ENCODE data around the gene NFASC.
A peak's percentile ranks its signal among the peaks of the same experiment; 100 is the strongest.

The NFASC gene

GRCh38 chr1:204828352-204828850 lies 42.3 kb upstream of the NFASC start (continued):
- TF ChIP-seq ZBTB26 (tag by site-specific recombination; optimal IDR thresholded peaks at IDR 0.05) (peak; percentile 70), ZBTB49 (tag by site-specific recombination; IDR thresholded peaks at IDR 0.05; ENCODE audit: low read depth) (no peak), TCF7L2 (IDR thresholded peaks at IDR 0.05; ENCODE audit: borderline replicate concordance, low read depth, low read length) (no peak), SP3 (tag by site-specific recombination; IDR thresholded peaks at IDR 0.05) (no peak), ZNF561 (tag by site-specific recombination; IDR thresholded peaks at IDR 0.05; ENCODE audit: borderline replicate concordance) (peak; percentile 68; the same call in 1 of the 2 replicates), ZNF266 (tag by site-specific recombination; IDR thresholded peaks at IDR 0.05; ENCODE audit: low read depth) (no peak), GLIS1 (tag by site-specific recombination; IDR thresholded peaks at IDR 0.05) (peak; percentile 66; the same call in 1 of the 2 replicates), ZNF202 (tag by site-specific recombination; IDR thresholded peaks at IDR 0.05; ENCODE audit: borderline replicate concordance) (no peak), ZNF169 (tag by site-specific recombination; IDR thresholded peaks at IDR 0.05) (no peak), ZFP37 (tag by site-specific recombination; IDR thresholded peaks at IDR 0.05) (no peak), IKZF3 (tag by site-specific recombination; IDR thresholded peaks at IDR 0.05) (peak; percentile 43; the same call in 1 of the 2 replicates), ZNF398 (tag by site-specific recombination; IDR thresholded peaks at IDR 0.05) (peak; percentile 12; the same call in 1 of the 2 replicates), ZNF174 (tag by site-specific recombination; IDR thresholded peaks at IDR 0.05) (no peak), ZNF423 (tag by site-specific recombination; IDR thresholded peaks at IDR 0.05) (no peak), ZNF639 (tag by site-specific recombination; IDR thresholded peaks at IDR 0.05) (no peak), ZNF362 (tag by site-specific recombination; IDR thresholded peaks at IDR 0.05) (no peak), GLIS2 (tag by site-specific recombination; IDR thresholded peaks at IDR 0.05) (peak; percentile 37; the same call in 1 of the 2 replicates), ZNF664 (tag by site-specific recombination; IDR thresholded peaks at IDR 0.05) (peak; percentile 94), MYNN (tag by site-specific recombination; IDR thresholded peaks at IDR 0.05; ENCODE audit: borderline replicate concordance) (no peak), ZNF404 (tag by site-specific recombination; IDR thresholded peaks at IDR 0.05) (no peak), WT1 (tag by site-specific recombination; IDR thresholded peaks at IDR 0.05) (no peak), ZNF280C (tag by site-specific recombination; IDR thresholded peaks at IDR 0.05) (no peak), ZNF26 (tag by site-specific recombination; IDR thresholded peaks at IDR 0.05) (no peak), ZNF221 (tag by site-specific recombination; IDR thresholded peaks at IDR 0.05; ENCODE audit: borderline replicate concordance) (no peak), ZNF701 (tag by site-specific recombination; IDR thresholded peaks at IDR 0.05) (no peak)
